GM21423 (cell line): ENCODE measurements around the gene CDCA4.
"Not testable (repeated sequence)": the region's sequence is repeated elsewhere in the genome, so short reads cannot be mapped to it uniquely, and the experiment has no call there.

Source experiments
- ATAC-seq: cut with Tn5 transposase; IDR thresholded peaks from one replicate; pipeline ENCODE4 v1.9.1; 2021; ENCODE audit warnings: mild to moderate bottlenecking, moderate library complexity; ENCODE audit not compliant: unreplicated experiment

CDCA4 gene

DNA sequence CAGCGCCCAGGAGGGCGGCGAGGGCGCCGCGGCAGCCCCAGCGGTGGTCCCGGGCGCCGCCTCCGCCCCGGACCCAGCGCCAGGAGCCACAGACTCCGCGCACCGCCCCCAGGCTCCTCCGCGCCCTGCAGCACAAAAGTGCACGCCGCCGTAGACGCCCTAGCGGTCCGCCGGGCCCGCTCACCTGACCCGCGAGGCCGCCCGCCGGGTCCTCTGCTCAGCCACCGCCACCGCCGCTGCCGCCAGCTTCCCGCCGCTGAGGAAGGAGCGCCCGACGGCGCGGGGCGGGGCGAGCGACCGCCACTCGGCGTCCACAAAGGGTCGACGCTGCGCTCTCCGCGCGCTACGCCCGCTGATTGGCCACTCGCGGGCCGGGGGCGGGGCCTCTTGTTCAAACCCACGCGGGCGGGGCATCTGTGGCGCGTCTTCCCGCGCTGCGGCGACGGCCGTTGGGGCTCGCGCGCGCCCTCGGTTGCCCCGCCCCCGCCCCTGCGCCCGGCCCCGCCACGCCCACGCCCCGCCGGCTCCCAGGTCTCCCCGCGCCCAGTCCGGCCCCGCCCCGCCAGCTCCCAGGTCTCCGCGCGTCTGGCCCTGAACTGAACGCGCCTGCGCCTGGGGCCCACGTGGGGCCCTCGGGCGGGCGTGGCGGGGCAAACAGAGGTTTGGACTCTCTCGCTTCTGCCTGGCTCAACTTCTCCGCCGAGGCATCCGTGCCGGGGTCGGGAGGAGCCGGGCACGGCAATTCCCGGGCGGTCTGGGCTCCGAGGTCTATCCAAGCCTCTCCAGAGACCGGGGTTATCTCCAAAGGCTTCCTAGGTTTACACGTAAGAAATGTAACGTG is at the start of gene CDCA4:
Gene CDCA4 (minus strand): TSS at position 269 of the 841 bp plus-strand sequence. CDS start 9,154 bp downstream, outside the sequence.
- ATAC-seq, result peak; percentile 74

- ATAC-seq, result peak; percentile 46
Measured at GRCh38 chr14:105069871-105070759, 49.2 kb upstream of the CDCA4 start.

DNA sequence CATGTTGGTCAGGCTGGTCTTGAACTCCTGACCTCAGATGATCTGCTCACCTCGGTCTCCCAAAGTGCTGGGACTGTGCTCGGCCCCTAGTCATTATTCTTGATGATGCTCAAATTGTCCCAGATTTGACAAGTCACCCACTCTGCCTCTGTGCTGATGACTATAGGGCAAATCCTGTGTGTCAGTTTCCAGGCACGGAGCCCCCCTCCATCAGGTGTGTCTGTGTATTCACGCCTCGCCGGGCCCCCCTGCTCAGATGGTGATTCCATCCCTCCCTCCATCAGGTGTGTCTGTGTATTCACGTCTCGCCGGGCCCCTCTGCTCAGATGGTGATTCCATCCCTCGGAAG is 48.6 kb upstream of the CDCA4 start:
- no peak for ATAC-seq

DNA sequence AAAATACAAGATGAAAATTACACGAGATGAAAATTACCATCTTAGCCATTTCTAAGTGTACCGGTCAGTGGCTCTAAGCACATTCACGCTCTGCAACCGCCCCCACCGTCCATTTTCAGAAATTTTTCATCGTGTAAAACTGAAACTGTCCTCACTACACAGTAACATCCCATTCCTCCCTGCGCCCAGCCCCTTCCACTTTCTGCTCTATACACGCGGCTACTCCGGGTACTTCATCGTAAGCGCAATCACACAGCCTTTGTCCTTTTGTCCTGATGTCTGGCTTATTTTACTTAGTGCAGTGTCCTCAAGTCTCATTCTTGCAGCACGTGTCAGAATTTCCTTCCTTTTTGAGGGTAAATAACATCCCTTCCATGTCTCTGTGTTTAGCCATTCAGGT is 47.9 kb upstream of the CDCA4 start:
- ATAC-seq, result no peak

DNA sequence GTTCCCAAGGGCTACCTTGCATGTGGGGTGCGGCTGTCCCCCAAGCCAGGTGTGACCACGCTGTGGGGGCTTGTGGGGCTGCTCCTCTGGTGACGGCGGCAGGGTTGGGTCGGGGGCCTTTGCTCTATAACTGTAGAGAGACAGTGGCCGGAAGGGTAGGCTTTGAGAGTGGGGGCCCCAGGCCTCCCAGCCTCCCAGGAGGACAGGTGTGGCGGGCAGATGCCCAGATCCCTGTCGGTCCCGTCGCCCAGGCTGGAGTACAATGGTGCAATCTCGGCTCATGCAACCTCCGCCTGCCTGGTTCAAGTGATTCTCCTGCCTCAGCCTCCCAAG is 47.1 kb upstream of the CDCA4 start:
- ATAC-seq, result no peak

- no peak for ATAC-seq
Measured at GRCh38 chr14:105067140-105067968, 46.5 kb upstream of the CDCA4 start.

DNA sequence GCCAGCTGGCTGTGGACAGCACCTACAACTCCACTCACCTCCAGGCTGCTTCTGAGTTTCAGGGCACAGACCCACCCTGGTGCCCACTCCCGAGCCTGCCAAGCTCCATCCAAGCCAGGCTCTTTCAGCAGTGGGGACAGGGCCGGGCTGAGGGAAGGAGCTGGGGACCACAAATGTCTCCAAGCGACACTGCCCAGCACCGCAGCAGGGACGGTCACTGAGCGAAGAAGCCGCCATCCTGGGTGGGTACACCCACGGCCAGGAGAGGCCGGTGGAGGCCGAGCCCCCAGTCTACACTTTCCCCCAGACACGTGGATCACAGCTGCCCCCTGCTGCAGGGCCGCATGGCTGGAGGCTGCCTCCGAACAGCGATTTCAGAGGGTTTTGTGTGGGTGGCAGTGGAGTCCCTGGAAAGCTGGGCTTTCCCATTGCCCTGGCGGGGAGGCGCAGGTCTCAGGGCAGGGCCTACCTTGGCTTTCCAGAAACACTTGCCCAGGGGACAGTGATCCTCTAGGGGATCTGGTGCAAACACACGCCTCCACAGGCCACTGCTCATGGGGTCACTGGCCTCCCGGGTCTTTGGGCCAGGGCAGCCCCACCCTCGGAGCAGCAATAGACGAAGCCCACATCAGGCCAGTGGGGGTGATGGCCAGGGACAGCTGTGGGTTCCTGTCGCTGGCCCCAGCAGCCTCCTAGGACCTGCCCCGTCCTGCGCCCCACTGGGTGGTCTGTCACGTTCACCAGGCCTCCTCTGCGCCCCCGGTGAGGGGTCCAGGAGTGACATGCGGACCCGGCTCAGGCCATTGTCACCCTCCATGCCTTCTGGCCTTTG is 45.6 kb upstream of the CDCA4 start:
- no peak for ATAC-seq

DNA sequence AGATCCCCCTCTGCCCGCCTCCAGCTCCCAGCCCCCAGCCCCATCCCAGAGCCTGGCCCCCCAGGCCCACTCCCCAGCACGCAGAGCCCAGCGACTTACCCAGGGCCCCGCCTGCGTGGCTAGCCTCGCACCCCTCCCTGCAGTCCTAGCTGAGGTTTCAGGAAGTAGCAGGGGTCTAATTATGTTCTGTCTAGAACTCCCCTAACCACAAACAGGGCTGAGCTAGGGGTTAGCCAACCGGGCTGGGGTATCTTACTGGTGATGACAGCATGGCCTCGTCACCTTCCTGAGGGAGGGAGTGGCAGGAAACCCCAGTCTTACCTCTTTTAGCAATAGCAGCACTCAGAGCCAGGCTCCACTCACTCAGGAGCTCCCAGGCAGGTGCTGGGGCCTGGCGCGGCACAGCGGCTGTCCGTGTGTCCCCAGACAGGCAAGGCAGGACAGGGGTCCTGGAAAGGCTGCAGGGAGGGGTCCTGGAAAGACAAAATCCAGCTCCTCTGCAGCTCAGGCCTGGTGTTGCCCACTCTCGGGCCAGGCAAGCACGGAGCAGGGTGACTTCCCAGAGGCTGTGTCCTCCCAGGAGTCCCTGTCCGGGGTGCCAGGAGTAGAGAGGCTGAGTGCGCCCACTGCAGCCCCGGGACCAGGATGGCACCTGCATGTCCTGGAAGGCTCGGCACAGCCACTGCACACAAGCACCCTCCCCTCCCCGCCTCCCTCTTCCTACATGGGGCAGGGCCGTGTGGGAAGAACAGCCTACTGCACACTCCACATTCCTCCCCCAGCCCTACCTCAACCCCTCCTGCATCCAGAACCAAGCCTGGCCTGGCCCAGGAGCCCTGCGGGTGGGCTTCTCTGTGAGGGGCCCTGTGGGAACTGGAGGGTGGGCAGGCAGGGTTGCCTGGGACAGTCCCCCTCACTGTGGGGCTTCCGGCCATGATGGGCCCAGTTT is 44.7 kb upstream of the CDCA4 start, which contains the start of gene GPR132:
Gene GPR132 (minus strand): TSS at position 151 of the 949 bp plus-strand sequence. CDS start 10,010 bp downstream, outside the sequence.
- peak; percentile 44 for ATAC-seq

- ATAC-seq, result no peak
Measured at GRCh38 chr14:105064721-105065143, 43.8 kb upstream of the CDCA4 start.

DNA sequence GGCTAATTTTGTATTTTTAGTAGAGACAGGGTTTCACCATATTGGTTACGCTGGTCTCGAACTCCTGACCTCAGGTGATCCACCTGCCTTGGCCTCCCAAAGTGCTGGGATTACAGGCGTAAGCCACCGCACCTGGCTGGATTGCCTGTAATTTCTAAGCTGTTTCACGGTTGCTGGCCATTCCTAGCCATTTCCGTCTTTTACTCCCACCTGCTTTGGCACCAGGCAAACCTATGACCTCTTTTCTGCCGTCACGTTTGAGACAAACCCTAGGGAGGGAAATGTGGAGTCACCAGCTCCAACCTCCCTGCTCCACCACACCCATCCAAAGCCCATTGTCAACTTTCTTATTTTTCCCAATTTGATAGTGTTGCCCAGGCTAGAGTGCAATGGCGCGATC is 43.1 kb upstream of the CDCA4 start:
- no peak for ATAC-seq

DNA sequence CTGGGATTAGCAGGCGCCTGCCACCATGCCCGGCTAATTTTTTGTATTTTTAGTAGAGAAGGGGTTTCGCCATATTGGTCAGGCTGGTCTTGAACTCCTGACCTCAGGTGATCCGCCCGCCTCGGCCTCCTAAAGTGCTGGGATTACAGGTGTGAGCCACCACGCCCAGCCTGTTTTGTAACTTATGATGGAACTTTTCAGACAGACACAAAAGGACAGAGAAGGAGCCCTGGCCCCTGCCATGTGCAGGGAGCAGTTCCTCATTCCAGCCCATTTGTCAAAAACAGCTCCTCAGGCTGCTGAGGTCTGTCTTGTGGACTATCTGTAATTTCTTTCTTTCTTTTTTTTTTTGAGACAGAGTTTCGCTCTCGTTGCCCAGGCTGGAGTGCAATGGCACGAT is 42.6 kb upstream of the CDCA4 start:
- ATAC-seq, result not testable (repeated sequence)

GRCh38 chr14:105063056-105063455 is 42.2 kb upstream of the CDCA4 start:
- ATAC-seq, result no peak

- no peak for ATAC-seq
Measured at GRCh38 chr14:105062048-105062433, 41.2 kb upstream of the CDCA4 start.

DNA sequence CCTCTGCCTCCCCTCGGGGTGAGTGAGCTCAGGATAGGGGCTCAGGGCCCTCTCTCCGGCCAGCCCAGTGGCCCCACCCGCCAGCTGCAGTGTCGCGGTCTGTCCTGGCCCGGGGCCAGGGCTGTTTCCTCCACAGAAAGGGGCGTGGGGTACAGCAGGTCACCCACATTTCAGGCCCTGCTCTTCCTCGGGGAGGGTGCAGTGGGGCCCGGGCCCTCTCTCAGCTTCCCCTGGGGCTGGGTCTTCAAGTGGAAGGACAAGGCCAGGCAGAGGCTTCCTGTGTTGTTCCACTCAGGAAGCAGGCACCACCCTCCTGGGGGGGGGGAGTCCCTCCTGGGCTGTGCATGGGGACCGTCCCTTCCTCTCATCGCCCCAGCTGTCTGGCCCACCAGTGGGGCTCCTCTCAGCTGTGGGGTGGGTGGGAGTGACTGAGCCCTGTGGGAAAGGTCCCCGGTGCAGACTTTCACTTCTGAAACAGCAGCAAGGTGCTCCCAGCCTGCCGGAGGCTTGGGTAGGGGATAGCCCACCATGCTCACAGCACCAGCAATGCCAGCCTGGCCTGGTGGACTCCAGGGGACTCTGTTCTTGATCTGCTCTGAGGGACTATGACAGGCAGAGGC is 40.7 kb upstream of the CDCA4 start:
- ATAC-seq, result peak; percentile 28

DNA sequence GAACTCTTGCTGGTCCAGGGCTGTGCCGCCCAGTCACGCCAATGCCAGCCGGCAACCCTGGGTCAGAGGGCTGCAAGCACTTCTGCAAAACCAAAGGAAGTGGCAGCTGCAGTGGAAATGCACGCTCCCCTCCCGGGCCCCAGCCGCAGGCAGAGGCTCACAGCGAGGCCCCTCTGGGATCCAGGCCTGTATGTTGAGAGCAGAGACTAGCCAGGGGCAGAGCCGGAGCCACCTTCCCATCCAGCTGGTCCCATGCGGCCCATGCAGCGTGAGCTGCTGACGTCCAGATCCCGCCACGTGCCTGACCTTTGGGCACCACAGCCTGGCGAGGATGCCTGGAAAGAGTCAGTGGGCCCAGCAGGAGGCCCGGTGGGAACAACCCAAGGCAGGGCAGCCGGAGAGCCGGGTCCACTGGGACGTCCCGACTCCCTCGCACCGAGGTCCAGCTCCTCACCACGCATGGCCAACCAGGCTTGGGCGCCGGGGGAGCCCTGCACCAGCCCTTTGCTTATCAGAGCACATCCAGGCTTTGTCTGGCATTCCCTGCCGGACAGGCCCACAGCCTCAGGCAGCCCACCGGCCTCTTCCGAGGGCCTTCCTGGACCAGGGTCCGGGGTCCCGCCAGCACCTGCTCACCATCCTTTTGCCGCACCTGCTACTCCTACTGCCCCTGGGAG is 40.0 kb upstream of the CDCA4 start:
- ATAC-seq, result no peak

DNA sequence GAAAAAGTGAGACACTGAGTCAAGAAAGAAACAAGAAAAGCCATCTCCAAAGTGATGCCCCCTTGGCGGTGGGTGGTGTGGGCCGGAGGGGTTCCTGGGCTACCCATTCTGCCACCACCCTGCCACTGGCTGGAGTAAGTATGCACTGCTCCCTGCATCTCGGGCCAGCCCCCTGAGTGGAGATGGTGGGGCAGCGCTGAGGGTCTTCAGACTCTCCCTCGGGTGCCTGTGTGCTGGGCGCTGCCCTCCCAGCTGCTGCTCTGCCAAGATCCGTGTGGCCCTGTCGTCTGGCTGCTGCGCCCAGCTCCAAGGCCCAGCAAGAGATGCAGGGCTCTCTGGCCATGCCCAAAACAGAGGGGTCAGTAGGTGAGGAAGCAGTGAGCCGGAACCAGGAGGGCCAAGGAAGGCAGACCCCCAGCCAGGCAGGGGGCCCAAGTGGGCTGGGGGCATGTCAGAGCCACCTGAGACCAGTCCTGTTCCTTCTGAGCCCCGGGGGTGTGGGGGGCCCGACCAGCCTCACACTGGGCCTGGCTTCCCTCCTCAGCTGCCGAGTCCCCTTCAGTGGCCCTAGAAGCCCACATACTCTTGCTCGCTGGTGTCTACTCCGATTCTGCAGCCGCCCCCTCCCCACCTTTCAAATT is 39.2 kb upstream of the CDCA4 start:
- no peak for ATAC-seq
